Upper lobe of left lung (tissue), 6 donors: Measurements from ENCODE around the gene FOXP4. TPM values are rescaled to one million over a fixed set of nuclear protein-coding genes. Genes with fewer than 3 reads are reported as not detected.

ENCODE experiments used
- ATAC-seq, 2 donors: fragments of 200-7000 bp; cut with Tn5 transposase; one replicate each; pipeline ENCODE4 v1.9.1; 2022; ENCODE audit warnings: mild to moderate bottlenecking in 2 of 2, moderate library complexity in 2 of 2; ENCODE audit not compliant: low FRiP score in 2 of 2
- DNase-seq, 2 donors: peaks; one replicate each; pipeline ENCODE4 v3.0.0-alpha.2; 2019 to 2020
- H3K27ac ChIP-seq, 4 donors: fragments of 200-600 bp; sonication (generic); one replicate each; pipeline ENCODE4 v1.5.1; 2016 to 2019
- H3K27me3 ChIP-seq, 4 donors: fragments of 200-600 bp; sonication (generic); one replicate each; pipeline ENCODE4 v1.5.1; 2017 to 2019
- H3K36me3 ChIP-seq, 4 donors: fragments of 200-600 bp; sonication (generic); one replicate each; pipeline ENCODE4 v1.5.1; 2016 to 2019
- H3K4me1 ChIP-seq, 4 donors: fragments of 200-600 bp; sonication (generic); one replicate each; pipeline ENCODE4 v1.5.1; 2018 to 2019
- H3K4me3 ChIP-seq, 4 donors: fragments of 200-600 bp; sonication (generic); one replicate each; pipeline ENCODE4 v1.5.1; 2017 to 2019; ENCODE audit warnings: mild to moderate bottlenecking in 2 of 4, moderate library complexity in 1 of 4
- H3K9me3 ChIP-seq, 4 donors: fragments of 200-600 bp; sonication (generic); one replicate each; pipeline ENCODE4 v1.5.1; 2018 to 2019
- EP300 ChIP-seq, 4 donors: sonication (generic); formaldehyde crosslinking; IDR thresholded peaks; one replicate each; pipeline ENCODE4 v1.5.1; 2017; ENCODE audit warnings: antibody characterized with exemption in 4 of 4, control low read depth in 2 of 4
- POLR2A ChIP-seq, 4 donors: fragments of 450-650 bp; IDR thresholded peaks; one replicate each; pipeline ENCODE4 v1.5.1; 2016 to 2017; ENCODE audit warnings: antibody characterized with exemption in 4 of 4, mild to moderate bottlenecking in 2 of 4
- POLR2AphosphoS5 ChIP-seq, 2 donors: sonication (generic); formaldehyde crosslinking; IDR thresholded peaks; one replicate each; pipeline ENCODE4 v1.5.1; 2017; ENCODE audit warnings: antibody characterized with exemption in 2 of 2
- WGBS, 2 donors: methylation state at CpG; one replicate each; pipeline ENCODE4 v1.1.5; 2017 to 2018; 5-methylcytosine and 5-hydroxymethylcytosine counted together
- total RNA-seq, 6 donors: library from RNA; depleted of rRNA in 4 of 6; stranded (reverse); fragments of >200 nt in 4 of 6; gene quantifications; one replicate each; pipeline versions ENCODE4 v1.1.0 to v1.2.1, GENCODE V29; 2016 to 2021
- TF ChIP-seq, protein P1 (sequence below), 6 experiments: fragments of 450-650 bp in 4 of 6; fragments of 200-600 bp in 2 of 6; sonication (generic) in 2 of 6; IDR thresholded peaks; one replicate each; pipeline ENCODE4 v1.5.1; 2016 to 2019; ENCODE audit warnings: antibody characterized with exemption in 6 of 6
- donor health status: DM: no; HTN: no; CAD: no; lungs with moderate emphysema.
- donor health status: DM: no; HTN: yes; CAD: no; lungs with severe emphysema.

FOXP4 gene
- total RNA-seq, 6 donors from 2014 or later: 21.0 to 52.2 (median 27.7) TPM

- ATAC-seq (no peak), DNase-seq (no peak)
- no peaks in the 10 kb centered on the region for H3K36me3 ChIP-seq
- no peaks in the 10 kb centered on the region for H3K9me3 ChIP-seq
- H3K27ac ChIP-seq: no peak overlapping the region
- H3K4me1 ChIP-seq: peaks cover 0 to 13% (median 10%) of the 10 kb centered on the region in 4 donors
- TF ChIP-seq, protein P1, sequence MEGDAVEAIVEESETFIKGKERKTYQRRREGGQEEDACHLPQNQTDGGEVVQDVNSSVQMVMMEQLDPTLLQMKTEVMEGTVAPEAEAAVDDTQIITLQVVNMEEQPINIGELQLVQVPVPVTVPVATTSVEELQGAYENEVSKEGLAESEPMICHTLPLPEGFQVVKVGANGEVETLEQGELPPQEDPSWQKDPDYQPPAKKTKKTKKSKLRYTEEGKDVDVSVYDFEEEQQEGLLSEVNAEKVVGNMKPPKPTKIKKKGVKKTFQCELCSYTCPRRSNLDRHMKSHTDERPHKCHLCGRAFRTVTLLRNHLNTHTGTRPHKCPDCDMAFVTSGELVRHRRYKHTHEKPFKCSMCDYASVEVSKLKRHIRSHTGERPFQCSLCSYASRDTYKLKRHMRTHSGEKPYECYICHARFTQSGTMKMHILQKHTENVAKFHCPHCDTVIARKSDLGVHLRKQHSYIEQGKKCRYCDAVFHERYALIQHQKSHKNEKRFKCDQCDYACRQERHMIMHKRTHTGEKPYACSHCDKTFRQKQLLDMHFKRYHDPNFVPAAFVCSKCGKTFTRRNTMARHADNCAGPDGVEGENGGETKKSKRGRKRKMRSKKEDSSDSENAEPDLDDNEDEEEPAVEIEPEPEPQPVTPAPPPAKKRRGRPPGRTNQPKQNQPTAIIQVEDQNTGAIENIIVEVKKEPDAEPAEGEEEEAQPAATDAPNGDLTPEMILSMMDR (IDR thresholded peaks at IDR 0.05): no peak
- no peak for TF ChIP-seq POLR2A (IDR thresholded peaks at IDR 0.05)
- TF ChIP-seq EP300 (IDR thresholded peaks at IDR 0.05): no peak
- TF ChIP-seq POLR2AphosphoS5 (IDR thresholded peaks at IDR 0.05): no peak
- no peaks in the 10 kb centered on the region for H3K27me3 ChIP-seq
- 77 to 91% methylated on average over 7 to 8 of the region's 9 CpGs for WGBS, 2 donors
- H3K4me3 ChIP-seq: no peak overlapping the region
These were observed 100.9 kb downstream of the FOXP4 start for GRCh38 chr6:41647061-41647511.

- no peak overlapping the region for H3K27ac ChIP-seq
- H3K4me1 ChIP-seq: peaks cover 0 to 7% (median 2%) of the 10 kb centered on the region in 4 donors
- no peaks in the 10 kb centered on the region for H3K9me3 ChIP-seq
- no peak overlapping the region for H3K4me3 ChIP-seq
- 83 to 85% methylated on average over 4 to 7 of the region's 7 CpGs for WGBS, 2 donors
- TF ChIP-seq POLR2AphosphoS5 (IDR thresholded peaks at IDR 0.05): no peak
- no peak for TF ChIP-seq EP300 (IDR thresholded peaks at IDR 0.05)
- no peak for TF ChIP-seq POLR2A (IDR thresholded peaks at IDR 0.05)
- TF ChIP-seq, protein P1 (IDR thresholded peaks at IDR 0.05): no peak
- H3K27me3 ChIP-seq: no peaks in the 10 kb centered on the region
- no peak for DNase-seq
- no peak for ATAC-seq
- no peaks in the 10 kb centered on the region for H3K36me3 ChIP-seq
These were observed 101.9 kb downstream of the FOXP4 start for GRCh38 chr6:41648070-41648585.

- DNase-seq (no peak), ATAC-seq (no peak)
- no peak for TF ChIP-seq EP300 (IDR thresholded peaks at IDR 0.05)
- no peak overlapping the region for H3K27ac ChIP-seq
- H3K36me3 ChIP-seq: no peaks in the 10 kb centered on the region
- H3K9me3 ChIP-seq: no peaks in the 10 kb centered on the region
- no peaks in the 10 kb centered on the region for H3K27me3 ChIP-seq
- WGBS, 2 donors: 67 to 81% methylated on average over 3 to 5 of the region's 5 CpGs
- H3K4me3 ChIP-seq: no peak overlapping the region
- H3K4me1 ChIP-seq: peaks cover 0 to 7% (median 0%) of the 10 kb centered on the region in 4 donors
These were observed 102.7 kb downstream of the FOXP4 start for GRCh38 chr6:41648921-41649320.

GRCh38 chr6:41649596-41649995 is 103.4 kb downstream of the FOXP4 start:
- 68 to 85% methylated on average over 8 to 10 of the region's 10 CpGs for WGBS, 2 donors
- H3K36me3 ChIP-seq: no peaks in the 10 kb centered on the region
- H3K27me3 ChIP-seq: no peaks in the 10 kb centered on the region
- DNase-seq (no peak), ATAC-seq (no peak)
- peaks cover 0 to 3% (median 0%) of the 10 kb centered on the region in 4 donors for H3K4me1 ChIP-seq
- H3K4me3 ChIP-seq: no peak overlapping the region
- TF ChIP-seq POLR2AphosphoS5 (IDR thresholded peaks at IDR 0.05) (no peak), POLR2A (IDR thresholded peaks at IDR 0.05) (no peak), EP300 (IDR thresholded peaks at IDR 0.05) (no peak)
- TF ChIP-seq, protein P1 (IDR thresholded peaks at IDR 0.05): no peak
- no peak overlapping the region for H3K27ac ChIP-seq
- H3K9me3 ChIP-seq: no peaks in the 10 kb centered on the region

DNA sequence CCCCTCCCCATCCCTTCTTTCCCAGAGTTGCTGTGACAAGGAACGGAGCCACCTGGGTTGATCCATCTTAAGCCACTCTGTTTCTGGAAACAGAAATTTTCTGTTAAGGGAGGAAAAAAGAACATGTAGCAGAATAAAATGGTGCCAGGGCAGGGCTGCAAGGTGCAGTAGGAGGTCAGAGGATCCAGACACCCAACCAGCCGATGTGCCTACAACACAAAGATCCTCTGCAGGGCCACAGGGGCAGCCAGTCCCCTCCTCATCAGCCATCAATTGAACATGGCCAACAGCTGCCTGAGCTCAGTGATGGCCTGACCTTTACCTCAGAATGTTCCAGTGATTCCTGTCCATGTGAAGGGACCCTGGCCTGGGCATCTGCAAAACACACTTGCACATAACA is 103.9 kb downstream of the FOXP4 start:
- Histone ChIP-seq H3K36me3 (no peaks in the 10 kb centered on the region), H3K27ac (no peak overlapping the region), H3K4me1 (peaks cover 0 to 5% (median 0%) of the 10 kb centered on the region in 4 donors), H3K27me3 (no peaks in the 10 kb centered on the region), H3K4me3 (no peak overlapping the region), H3K9me3 (no peaks in the 10 kb centered on the region)
- 76 to 92% methylated on average over 2 of the region's 2 CpGs for WGBS, 2 donors
- TF ChIP-seq POLR2A (IDR thresholded peaks at IDR 0.05) (no peak), EP300 (IDR thresholded peaks at IDR 0.05) (no peak), POLR2AphosphoS5 (IDR thresholded peaks at IDR 0.05) (no peak)
- TF ChIP-seq, protein P1 (IDR thresholded peaks at IDR 0.05): no peak
- DNase-seq (no peak), ATAC-seq (no peak)
